GM06990 (cell line): Measurements from ENCODE around the gene SCUBE1.

Experiments
- DNase-seq: peaks from one replicate; pipeline ENCODE4 v3.0.0-alpha.2; 2011; ENCODE audit not compliant: insufficient read length; ENCODE audit errors: extremely low read depth
- H3K27me3 ChIP-seq: replicated peaks from 2 replicates; pipeline ENCODE4 v1.6.0; 2011; ENCODE audit warnings: low read length; ENCODE audit not compliant: control insufficient read depth, insufficient read depth
- H3K36me3 ChIP-seq: 2 replicates; pipeline ENCODE4 v1.5.1; 2011; ENCODE audit warnings: low read length; ENCODE audit not compliant: control insufficient read depth, insufficient read depth
- H3K4me3 ChIP-seq: replicated peaks from 2 replicates; pipeline ENCODE4 v1.5.1; 2011; ENCODE audit warnings: low read depth, mild to moderate bottlenecking, control low read depth, low read length
- CTCF ChIP-seq: IDR thresholded peaks from 2 replicates; pipeline ENCODE4 v1.5.1; 2011; ENCODE audit warnings: low read length, control low read depth, mild to moderate bottlenecking, inconsistent platforms; ENCODE audit not compliant: insufficient read depth, poor library complexity, severe bottlenecking

SCUBE1 gene

DNA sequence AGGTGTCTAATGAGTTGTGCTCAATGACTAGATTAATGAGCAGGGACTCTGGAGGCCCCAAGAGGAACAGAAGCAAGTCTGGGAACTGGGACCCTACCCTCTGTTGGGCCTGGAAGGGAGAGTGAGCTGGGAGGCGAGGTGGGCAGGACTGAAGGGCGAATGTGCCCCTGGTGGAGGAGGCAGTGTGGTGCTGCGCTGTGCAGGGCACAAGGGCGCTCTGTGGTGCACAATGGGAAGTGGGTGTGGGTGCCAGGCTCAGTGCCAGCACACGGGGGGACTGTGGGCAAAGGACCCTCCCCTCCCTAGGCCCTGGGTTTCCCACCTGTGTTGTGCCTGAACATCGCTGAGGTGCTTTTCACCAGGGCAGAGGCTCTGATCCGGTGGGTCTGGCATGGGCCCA is 98.8 kb downstream of the SCUBE1 start:
- Histone ChIP-seq H3K36me3 (no peaks in the 10 kb centered on the region), H3K4me3 (no peak overlapping the region), H3K27me3 (no peaks in the 10 kb centered on the region; the same call in 1 of the 2 replicates)
- DNase-seq = no peak
- TF ChIP-seq CTCF = no peak

DNA sequence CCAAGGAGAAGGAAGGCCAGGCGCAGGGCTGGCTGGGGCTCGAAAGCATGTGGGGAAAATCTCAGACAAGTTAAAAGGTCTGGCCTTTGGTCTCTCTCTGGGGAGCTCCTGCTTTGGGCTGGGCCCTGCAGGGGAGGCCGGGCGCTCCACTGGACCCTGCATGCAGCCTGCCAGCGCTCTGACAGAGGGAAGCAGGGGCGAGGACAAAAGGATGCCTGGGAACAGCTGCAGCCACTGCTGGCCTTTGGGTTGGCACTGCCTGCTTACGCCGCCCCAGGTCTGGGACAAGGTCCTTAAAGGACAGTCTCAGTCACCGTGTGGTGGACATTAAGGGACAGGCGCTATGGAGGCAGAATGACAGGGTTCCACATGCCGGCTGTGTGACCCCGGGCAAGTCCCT is 99.8 kb downstream of the SCUBE1 start:
- no peaks in the 10 kb centered on the region; the same call in none of the 2 replicates for H3K27me3 ChIP-seq
- no peaks in the 10 kb centered on the region for H3K36me3 ChIP-seq
- DNase-seq = no peak
- TF ChIP-seq CTCF = no peak
- H3K4me3 ChIP-seq = no peak overlapping the region

GRCh38 chr22:43242627-43243026 is 100.5 kb downstream of the SCUBE1 start:
- DNase-seq = no peak
- H3K36me3 ChIP-seq = no peaks in the 10 kb centered on the region
- no peak overlapping the region for H3K4me3 ChIP-seq
- TF ChIP-seq CTCF = no peak
- H3K27me3 ChIP-seq = no peaks in the 10 kb centered on the region; the same call in none of the 2 replicates

DNA sequence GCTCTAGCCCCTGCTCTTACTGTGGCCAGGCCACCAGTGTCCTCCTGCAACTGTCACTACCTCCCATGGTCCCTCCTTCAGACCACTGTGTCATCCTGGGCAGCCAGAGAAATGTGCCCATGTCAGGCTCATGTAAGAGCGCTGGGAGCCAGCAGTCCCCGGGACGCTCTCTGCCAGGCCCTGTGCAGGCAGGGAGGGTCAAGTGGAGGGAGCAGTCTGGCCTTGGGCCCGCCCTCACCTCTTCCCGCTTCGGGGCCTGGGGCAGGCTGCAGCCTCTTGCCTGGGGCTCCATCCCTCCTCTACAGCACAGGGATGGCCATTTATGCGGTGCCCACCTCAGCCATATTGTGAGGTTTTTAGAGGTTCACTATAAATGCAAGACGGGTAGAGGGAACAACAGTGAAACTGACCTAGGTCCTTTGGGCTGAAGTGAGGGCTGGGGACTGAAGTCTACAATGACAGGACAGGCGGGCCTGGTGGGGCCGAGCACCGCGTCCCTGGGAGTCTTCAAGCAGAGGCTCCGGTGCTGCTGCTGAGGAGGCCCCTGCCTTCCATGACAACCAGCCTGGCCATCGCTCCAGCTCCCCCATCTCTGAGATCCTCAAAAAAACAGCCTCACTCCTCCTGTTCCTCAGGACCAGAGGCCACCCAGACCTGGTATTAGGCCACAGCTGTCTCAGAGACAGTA is 101.3 kb downstream of the SCUBE1 start:
- no peak for TF ChIP-seq CTCF
- no peak overlapping the region for H3K4me3 ChIP-seq

GRCh38 chr22:43241138-43241597 is 102.0 kb downstream of the SCUBE1 start:
- H3K36me3 ChIP-seq = no peaks in the 10 kb centered on the region
- no peak for TF ChIP-seq CTCF
- DNase-seq = no peak
- H3K27me3 ChIP-seq = no peaks in the 10 kb centered on the region; the same call in none of the 2 replicates
- H3K4me3 ChIP-seq = no peak overlapping the region

More for the DNA sequence above, 101.3 kb downstream of the SCUBE1 start:
- Histone ChIP-seq H3K36me3 (no peaks in the 10 kb centered on the region), H3K27me3 (no peaks in the 10 kb centered on the region; the same call in none of the 2 replicates)
- DNase-seq = no peak
